HG03196 (cell line): Measurements from ENCODE around the gene CTDSPL2.
A peak's percentile ranks its signal among the peaks of the same experiment; 100 is the strongest.
"Not testable (repeated sequence)": the region's sequence is repeated elsewhere in the genome, so short reads cannot be mapped to it uniquely, and the experiment has no call there.

ENCODE experiments used
- ATAC-seq: cut with Tn5 transposase; IDR thresholded peaks from one replicate; pipeline ENCODE4 v1.9.1; 2021; ENCODE audit not compliant: unreplicated experiment

CTDSPL2 gene

DNA sequence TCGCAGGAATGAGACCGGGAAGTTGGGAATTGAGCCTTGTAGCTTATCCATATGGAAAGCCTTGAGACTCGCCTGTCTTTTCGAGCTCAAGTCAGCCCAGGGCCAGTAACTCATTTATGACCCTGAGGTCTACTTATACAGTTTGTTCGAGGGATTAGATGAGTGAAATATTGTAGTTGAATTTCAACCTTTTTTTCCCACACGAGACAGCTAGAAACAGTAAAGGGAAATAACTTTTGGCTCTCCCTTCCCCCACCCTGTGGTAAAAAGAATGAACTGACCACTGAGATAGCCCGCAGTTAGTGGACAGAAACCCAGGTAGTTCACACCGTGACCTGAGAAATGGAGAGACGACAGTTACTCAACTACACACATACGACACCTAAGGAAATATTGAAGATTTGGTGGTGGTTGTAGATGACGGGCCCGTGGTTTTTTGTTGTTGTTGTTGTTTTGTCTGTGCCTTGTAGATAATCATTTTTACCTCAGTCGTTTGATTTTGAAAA lies 110.4 kb downstream of the CTDSPL2 start:
- ATAC-seq, result no peak

DNA sequence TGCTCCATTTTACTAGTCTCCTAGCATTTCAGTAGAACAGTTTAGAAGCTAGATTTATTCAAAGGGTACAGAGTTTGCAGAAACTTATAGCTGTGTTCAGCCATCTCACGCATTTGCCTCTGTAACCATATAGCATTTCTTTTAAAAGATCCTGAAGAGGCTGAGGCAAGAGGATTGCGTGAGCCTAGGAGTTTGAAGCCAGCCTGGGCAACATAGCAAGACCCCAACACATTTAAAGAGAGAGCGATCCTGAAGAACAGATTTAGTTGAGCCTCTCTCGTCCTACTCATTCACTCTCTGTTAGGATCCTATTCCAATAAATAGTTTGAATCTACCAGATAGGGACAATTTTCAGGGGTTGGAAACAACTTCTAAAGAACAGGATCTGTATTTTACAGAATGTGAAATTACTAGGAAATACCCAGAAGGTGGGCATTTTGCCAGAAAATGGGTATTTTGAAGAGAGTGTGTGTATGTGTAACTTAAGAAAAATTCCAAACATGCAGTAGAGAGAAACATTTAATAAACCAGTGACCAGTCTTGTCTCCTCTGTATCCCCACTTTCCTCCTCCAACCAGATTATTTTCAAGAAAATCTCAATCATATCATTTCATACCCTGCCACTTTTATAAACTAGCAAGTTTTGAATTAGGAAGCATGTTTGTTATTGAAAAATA lies 114.0 kb downstream of the CTDSPL2 start:
- ATAC-seq, result no peak

DNA sequence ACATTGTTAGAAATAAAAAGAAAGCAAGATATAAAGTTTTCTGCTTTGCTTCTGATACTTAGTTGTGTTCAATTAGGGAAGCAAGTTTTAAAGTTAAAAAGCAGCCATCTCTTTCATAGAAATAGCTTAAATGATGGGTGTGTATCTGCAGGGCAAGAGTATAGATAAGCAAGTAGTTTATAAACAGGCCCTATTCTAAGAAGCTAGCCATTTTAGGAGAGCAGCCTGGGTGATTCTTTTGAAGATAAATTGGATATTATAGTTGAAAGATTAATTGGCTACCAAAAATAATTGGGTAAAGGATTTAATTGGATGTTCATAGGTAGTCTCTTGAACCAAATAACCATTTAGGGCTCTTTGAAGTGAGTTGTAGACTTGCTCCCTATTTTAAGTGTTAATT lies 115.2 kb downstream of the CTDSPL2 start:
- ATAC-seq, result no peak

DNA sequence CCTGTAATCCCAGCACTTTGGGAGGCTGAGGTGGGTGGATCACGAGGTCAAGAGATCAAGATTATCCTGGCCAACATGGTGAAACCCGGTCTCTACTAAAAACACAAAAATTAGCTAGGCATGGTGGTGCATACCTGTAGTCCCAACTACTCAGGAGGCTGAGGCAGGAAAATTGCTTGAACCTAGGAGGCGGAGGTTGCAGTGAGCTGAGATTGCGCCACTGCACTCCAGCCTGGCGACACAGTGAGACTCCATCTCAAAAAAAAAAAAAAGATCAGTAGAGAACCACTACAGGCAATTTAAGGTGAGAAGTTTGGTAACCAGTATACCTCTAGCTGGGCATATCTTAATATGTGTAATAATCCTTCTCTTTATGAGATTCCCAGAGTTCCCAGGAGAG lies 117.3 kb downstream of the CTDSPL2 start:
- ATAC-seq, result not testable (repeated sequence)

DNA sequence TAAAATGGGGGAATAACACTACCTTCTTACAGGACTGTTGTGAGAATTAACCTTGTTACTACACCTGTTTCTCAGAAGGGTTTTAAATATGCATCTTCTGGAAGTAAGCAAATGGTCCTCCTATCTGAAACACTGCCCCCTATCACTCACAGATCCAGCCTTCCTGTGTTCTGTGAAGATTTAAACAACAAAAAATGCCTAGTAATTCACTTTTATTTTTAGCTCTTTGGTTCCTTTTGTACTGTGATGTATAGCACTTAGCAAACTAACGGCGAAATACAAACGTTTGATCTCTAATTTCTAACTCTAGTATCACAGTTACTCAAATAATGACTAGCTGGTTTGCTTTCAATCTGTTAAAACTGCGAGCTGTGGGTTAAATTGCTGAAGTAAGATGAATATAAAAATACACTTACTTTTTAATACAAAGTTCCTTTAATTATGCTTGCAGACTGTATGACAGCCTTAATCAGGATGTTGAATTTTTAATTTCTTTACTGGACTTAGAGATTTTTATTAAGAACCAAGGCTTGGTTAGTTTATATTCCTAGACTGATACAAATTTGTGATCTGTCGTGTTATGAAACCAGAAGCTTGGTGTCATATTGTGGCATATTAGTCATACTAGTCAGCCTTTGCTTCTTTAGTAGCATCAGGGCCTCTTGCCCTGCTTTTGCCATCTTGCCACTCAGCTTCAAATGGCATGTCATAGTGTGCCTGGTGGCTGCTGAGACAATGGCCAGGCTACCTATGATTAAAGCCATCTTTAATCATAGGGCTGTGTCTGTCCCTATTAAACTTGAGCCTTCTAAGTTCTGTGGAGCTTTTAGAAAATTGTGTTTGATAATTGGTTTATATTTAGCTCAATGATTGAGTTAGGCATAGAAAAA lies 118.7 kb downstream of the CTDSPL2 start:
- ATAC-seq, result peak; percentile 71

DNA sequence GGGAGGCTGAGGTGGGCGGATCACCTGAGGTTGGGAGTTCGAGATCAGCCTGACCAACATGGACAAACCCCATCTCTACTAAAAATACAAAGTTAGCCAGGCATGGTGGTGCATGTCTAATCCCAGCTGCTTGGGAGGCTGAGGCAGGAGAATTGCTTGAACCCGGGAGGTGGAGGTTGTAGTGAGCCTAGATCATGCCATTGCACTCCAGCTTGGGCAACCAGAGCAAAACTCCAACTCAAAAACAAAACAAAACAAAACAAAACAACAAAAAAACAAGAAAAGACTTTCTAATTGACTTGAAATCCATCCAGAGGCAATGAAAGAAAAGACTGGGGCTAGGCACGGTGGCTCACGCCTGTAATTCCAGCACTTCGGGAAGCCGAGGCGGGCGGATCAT lies 121.7 kb downstream of the CTDSPL2 start:
- ATAC-seq, result not testable (repeated sequence)

DNA sequence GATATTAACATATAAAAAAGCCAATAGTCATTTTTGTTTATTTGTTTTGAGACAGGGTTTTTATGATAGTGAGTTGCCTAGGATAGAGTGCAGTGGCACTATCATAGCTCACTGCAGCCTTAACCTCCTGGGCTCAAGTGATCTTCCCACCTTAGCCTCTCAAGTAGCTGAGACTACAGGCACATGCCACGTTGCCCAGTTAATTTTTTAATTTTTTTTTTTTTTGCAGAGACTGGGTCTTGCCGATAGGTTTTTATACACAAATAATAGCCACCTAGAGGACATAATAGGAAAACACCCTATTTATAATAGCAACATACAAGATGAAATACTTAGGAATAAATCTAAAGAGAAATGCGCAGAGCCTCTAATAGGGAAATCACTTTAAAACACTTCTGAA lies 122.8 kb downstream of the CTDSPL2 start:
- ATAC-seq, result no peak

DNA sequence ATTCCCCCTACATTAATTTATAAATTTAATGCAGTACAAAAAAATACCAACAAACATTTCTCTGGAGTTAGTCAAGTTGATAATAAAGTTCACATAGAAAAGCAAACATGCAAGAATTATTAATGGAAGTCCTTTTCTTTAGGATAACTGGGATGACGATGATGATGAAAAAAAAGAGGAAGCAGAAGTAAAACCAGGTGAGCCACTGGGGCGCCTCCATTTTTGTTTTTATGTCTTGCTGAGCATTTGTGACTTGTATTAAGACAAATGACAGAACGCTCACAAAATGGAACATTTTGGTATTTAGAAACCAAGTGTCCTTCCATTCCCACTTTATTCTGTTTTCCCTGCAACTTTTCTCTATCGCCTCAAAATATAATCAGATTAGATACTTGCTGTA lies 123.3 kb downstream of the CTDSPL2 start:
- no peak for ATAC-seq

DNA sequence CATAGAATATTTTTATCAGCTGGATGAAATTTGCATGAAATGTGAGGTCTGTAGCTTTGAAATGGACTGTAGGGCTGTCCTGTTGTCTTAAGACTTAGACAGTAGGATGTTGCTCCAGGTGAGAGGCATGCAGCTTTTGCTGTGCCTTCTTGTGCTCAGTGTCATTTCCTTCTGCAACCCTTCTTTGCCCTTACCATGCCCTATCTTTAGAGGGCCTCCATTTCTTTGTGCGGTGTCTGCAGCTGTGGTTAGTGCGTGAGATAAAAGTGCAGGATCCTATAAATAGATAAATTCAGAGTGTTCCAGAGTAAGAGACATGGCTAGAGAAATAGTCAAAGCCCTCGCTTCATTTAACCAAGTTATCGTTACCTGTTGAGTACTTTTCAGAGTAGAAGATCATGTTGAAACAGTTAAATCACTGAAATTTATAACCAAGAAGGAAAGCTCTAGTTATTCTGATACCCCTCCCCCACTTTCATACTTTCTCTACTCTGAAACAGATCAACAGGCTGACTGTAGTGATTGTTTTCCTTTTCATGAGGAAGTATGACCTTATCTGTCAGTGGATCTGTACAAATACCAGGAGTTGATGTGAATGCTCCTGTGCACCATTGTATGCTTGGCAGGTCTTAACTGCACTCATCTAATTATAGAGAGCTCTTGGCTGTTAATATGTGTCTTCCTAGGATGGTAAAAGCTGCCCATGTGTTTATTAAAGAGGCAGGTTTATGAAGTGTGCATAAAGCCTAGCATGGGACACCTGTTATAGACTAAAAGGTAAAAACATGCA lies 127.7 kb downstream of the CTDSPL2 start:
- no peak for ATAC-seq

DNA sequence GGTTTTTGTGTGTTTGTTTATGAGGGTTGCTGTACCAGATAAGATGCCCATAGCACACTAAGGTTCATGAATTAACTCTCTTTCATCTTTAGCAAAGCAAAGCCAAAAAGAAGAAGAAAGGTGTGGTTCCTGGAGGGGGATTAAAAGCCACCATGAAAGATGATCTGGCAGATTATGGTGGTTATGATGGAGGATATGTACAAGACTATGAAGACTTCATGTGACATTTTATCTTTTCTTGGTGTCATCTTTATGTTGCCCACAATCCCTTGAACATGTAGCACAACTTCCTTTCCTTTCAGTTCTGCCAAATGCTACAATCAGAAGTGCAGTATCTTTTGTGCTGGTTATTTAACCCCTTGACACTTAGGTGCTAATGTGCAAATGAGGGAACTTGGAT lies 133.5 kb downstream of the CTDSPL2 start:
- not testable (repeated sequence) for ATAC-seq

DNA sequence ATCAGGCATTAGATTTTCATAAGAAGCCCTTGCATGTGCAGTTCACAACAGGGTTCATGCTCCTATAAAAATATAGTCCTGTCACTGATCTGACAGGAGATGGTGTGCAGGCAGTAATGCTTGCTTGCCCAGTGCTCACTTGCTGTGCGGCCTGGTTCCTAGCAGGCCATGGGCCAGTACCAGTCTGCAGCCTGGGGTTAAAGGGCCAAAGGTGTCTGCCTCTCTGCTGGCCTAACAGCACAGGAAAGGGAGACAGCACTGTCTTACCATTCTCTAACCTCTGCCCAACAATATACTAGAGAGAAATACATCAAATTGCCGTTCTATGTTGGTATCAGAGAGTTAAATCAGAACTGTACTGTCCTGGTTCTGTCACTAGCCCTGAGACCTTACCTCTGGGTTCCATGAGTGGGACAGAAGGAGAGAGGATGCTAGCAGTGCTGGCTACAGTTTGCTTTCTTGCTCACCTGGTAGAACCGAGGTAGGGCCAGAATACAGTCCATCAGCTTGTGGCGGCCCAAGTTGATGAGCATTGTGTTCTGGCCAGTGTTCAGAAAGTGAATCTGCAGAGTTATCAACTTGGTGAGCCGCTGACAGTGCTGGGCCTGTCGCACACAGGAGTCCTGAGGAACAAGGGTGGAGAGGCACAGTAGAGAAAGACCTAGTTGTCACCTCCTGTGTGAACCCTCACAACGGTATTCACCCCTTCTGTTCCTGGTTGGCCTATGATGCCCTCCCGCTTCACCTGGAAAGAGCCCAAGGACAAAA lies 138.1 kb downstream of the CTDSPL2 start:
- no peak for ATAC-seq

DNA sequence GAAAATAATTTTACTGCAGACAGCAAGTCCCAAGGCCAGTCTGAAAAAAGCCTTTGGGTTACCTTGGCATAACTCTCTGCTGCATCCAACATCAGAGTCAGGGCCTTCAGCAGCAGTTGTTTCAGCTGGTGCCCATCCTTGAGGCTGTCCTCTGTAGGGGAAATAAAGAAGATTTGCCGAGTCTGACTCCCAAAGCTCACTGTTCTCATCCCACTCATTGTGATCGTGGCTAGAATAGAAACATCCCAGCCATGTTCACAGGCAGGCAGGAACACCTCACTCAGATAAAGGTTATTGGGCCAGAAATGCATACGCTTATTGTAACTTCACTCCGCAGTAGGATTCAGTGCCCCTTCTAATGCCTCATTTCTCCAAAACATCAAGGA lies 138.7 kb downstream of the CTDSPL2 start:
- ATAC-seq, result no peak

DNA sequence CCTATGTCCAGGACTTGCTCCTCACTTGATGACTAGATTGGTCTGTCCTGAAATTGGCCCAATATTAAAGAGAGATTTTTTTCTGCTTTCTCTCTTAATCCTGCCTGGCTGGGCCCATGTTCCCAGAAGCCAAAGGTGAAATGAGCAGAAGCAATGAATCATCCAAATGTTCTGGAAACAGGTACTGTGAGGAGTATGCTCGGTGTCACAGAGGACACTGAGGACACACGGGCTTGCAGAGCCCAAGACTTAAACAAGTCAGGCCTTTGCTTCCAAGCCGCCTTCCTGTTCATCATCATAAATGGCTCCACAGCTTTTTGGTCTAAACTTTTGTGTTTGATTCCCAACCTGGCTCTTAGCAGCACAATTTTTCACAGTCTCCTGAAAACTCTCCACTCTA lies 140.9 kb downstream of the CTDSPL2 start:
- ATAC-seq, result no peak

DNA sequence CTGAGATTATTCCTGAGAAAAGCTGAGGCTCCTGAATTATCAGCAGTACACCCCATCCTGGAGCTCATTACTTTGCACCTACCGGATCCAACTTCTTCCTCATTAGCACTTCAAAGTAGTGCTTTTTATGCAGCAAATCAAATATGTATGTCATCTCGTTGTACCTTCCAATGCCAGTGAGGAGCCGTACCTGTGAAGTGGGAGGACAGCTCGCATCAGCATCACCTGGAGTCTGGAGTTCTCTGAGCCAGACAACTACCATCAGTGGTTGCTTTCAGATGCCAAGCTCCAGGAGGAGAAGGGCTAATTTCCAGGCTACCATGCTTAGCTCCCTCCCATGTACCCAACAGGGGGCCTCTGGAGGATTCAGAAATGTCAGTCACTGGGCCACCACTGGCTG lies 141.9 kb downstream of the CTDSPL2 start:
- no peak for ATAC-seq

DNA sequence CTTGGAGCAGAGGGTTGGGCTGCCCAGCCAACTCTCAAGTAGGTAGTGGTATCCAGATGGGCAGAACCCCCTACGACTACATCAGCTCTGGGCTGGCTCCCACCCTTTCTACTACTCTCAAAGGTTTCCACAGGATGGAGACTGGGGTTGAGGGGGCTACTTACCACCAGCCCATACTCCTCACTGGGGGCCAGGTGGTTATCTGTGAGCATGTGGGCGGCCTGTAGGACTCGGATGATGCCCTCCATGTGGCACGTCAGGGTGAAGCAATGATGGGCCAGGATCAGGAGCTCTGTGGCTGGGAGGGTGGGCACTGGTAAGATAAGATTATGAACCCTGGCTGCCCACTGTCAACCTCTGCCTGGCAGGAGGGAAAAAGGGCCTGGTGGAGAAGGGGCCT lies 142.9 kb downstream of the CTDSPL2 start:
- ATAC-seq, result no peak

DNA sequence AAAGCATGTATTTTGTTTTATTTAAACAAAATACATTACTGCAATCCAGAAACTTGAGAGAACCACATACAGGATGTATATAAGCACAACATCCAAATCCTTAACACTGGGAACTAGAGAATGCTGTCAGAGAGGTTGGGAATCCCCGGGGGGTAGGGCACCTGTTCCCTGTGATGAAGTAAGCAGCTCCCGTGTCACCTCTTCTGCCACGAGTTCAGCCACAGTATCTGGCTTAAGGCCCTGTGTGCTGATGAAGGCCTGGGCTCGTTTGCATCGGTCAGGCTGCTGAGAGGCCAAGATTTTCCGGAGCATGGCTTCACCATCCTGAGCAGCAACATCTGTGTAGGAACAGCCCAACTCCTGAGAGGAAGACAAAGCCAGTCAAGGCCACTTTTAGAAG lies 146.0 kb downstream of the CTDSPL2 start:
- ATAC-seq, result no peak

DNA sequence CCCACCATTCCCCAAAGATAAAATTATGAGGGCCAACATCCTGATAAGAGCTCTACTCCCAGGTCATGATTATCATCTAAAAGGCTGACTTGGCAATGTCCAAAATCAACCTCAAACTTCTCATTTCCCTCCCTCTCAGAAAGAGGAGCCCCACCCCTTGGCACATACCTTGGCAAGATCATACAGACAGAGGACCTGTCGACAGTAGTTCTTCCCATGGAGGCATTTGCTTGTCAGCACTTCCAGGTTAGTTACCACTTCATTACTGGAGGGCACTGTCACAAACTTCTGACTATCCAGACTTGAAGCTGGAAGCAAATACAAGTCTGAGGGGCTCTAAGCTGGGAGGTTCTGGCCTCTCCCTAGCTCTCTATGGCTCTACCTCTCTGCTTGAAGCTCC lies 147.3 kb downstream of the CTDSPL2 start:
- no peak for ATAC-seq
